Brain microvascular endothelial cell (primary cell): Measurements from ENCODE around the gene MYMK.

Source experiments
- DNase-seq: peaks from one replicate; pipeline ENCODE4 v3.0.0-alpha.2; 2020
- H3K27ac ChIP-seq: fragments of 250-450 bp; sonication (Bioruptor Pico); 2 replicates; pipeline ENCODE4 v1.5.1; 2020; ENCODE audit warnings: mild to moderate bottlenecking, moderate library complexity
- H3K27me3 ChIP-seq: fragments of 250-450 bp; sonication (Bioruptor Pico); replicated peaks from 2 replicates; pipeline ENCODE4 v1.5.1; 2020; ENCODE audit warnings: mild to moderate bottlenecking
- H3K36me3 ChIP-seq: fragments of 250-450 bp; sonication (Bioruptor Pico); replicated peaks from 2 replicates; pipeline ENCODE4 v1.5.1; 2020; ENCODE audit warnings: mild to moderate bottlenecking
- H3K4me3 ChIP-seq: 2 replicates; pipeline ENCODE4 v1.5.1; 2011; ENCODE audit warnings: low read depth, mild to moderate bottlenecking, control low read depth, low read length, moderate library complexity
- CTCF ChIP-seq: IDR thresholded peaks from 2 replicates; pipeline ENCODE4 v1.5.1; 2011; ENCODE audit warnings: low read depth, mild to moderate bottlenecking, moderate library complexity, low read length, control low read depth, inconsistent platforms; ENCODE audit errors: missing control alignments
- in situ Hi-C: cut with HindIII; loops from 2 replicates; pipeline ENCODE4 v1.10.0; 2017; ENCODE audit warnings: low sequenced_read_pairs, low pct_ligation_motif_present

The MYMK gene

DNA sequence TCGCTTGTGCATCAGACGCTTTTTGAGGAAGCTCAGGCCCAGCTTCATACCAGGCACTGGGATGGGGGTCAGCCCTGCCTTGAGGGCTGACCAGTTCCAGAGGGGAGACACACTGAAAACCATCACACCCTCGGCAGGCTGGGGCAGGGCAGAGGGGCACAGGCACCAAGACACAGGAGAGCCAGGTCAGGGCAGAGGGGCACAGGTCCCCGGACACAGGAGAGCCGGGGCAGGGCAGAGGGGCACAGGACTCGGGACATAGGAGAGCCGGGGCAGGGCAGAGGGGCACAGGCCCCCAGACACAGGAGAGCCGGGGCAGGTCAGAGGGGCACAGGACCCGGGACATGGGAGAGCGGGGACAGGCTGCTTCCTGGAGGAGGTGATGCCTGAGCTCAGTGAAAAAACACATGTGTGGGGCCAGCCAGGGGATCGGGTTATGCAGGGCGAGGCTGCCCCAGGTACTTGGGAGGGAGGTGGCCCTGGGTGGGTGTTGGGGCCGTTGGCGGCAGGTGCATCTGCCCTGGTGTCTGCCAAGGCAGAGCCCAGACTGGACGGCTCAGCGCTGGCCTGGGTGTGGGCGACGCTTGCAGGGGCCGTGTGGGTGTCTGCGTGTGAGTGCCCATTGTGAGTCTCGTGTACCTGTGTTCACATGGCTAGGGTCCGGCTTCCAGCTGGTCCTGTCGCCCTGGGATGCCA, 30.8 kb downstream of the MYMK start:
- in situ Hi-C loops: no loop called here
- no peak for TF ChIP-seq CTCF
- H3K27ac ChIP-seq: no peak overlapping the region
- no peaks in the 10 kb centered on the region for H3K36me3 ChIP-seq
- no peak for DNase-seq
- no peak overlapping the region for H3K4me3 ChIP-seq
- H3K27me3 ChIP-seq: peaks cover 2% of the 10 kb centered on the region

DNA sequence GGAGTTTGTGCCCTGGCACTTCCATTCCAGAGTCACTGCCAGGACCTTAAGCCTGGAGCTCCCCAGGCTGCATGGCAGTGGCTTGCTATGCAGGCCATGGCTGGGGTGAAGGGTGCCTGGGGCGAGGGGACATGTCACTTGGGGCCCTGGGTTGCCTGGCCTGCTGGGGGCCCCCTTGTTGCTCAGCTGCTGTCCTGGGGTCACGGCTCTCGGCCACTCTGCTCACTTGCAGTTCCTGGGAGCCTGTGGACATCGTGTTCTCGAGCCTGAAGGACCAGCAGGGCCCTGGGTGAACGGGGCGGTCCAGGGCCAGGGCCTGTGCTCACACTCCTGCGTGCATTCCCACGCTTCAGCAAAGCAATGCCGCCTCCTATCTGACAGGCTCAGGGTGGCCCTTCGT, 31.3 kb downstream of the MYMK start:
- DNase-seq: no peak
- no peak overlapping the region for H3K4me3 ChIP-seq
- no peaks in the 10 kb centered on the region for H3K36me3 ChIP-seq
- no peak overlapping the region for H3K27ac ChIP-seq
- TF ChIP-seq CTCF: no peak
- in situ Hi-C loops: no loop called here
- peaks cover 2% of the 10 kb centered on the region for H3K27me3 ChIP-seq

DNA sequence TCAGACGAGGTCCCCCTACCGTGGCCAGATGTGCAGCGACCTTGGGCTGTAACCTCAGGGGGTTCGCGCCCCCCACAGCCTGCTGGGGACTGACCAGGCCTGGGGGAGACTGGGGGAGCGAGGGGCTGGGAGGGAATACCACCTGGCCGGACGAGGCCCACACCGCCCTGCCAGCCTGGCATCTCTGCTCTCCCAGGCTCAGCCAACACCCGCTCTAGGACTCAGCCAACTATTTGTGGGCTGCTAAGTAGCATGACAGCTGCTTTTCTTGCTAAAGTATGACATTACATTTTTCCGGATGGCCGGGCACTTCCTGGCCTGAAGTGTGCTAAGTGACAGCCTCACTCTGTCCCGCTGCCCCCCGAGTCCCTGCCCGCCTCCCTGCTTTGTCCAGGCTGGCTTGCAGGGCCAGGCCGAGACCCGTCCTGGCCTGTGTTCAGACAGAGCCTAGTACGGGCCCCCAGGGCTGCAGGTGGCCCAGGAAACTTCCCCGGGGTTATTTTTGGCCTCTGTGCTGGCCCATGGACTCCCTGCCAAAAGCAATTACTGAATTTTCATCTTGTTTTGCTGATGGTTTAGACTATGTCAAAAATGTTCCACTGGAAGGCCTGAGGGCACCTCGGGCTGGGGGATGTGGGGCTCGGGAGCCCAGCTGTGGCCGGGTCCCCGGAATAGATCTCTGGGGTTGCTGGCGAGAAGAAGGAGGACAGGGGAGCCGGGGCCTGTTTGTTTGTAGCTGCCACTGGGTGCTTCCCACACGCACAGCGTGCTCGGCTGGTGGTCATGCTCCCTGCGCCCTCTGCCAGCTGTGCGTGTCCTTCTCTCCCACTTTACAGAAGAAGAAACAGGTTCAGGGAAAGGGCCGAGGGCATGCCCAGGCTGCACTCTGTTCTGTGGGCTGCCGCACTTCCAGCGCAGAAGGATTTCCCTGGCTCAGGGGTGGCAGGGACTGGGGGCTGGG, 32.4 kb downstream of the MYMK start:
- no peak for DNase-seq
- in situ Hi-C loops: no loop called here
- Histone ChIP-seq H3K27ac (no peak overlapping the region), H3K36me3 (no peaks in the 10 kb centered on the region), H3K27me3 (peaks cover 2% of the 10 kb centered on the region), H3K4me3 (no peak overlapping the region)
- TF ChIP-seq CTCF: no peak

GRCh38 chr9:133491656-133491925, 33.2 kb downstream of the MYMK start:
- in situ Hi-C loops: no loop called here
- Histone ChIP-seq H3K27me3 (peaks cover under 1% of the 10 kb centered on the region), H3K4me3 (no peak overlapping the region), H3K36me3 (no peaks in the 10 kb centered on the region), H3K27ac (no peak overlapping the region)
- TF ChIP-seq CTCF: no peak
- no peak for DNase-seq

DNA sequence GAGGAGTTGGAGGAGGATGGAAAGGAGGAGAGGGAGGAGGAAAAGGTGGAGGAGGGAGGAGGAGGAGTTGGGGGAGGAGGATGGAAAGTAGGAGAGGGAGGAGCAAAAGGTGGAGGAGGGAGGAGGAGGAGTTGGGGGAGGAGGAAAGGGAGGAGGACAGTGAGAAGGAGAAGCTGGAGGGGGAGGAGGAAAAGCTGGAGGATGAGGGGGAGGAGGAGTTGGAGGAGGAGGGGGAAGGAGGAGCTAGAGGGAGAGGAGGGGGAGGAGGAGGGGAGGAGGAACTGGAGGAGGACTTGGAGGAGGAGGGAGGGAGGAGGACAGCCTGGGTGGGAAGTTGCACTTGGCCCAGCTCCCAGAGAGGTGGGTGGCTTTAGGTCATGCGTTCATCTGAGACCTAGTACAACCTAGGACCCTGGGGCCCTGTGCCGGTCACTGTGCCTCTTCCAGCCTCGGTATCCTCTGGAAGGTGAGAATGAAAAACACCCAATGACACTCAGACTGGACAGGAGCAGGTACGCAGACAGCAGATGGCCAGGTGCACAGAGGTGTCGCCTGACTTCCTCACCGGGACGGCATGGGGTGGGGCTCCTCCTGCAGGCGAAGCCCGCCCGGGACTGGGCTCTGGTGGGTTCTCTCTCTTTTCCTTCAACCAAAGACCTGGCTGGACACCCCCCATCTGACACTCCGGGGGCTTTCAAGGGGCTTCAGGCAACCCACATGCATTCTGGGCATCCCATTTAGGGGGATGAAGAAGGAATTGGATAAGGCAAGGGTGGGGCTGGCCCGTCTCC, 33.7 kb downstream of the MYMK start:
- no peak for TF ChIP-seq CTCF
- H3K36me3 ChIP-seq: no peaks in the 10 kb centered on the region
- H3K4me3 ChIP-seq: no peak overlapping the region
- in situ Hi-C loops: no loop called here
- DNase-seq: no peak
- H3K27ac ChIP-seq: no peak overlapping the region
- H3K27me3 ChIP-seq: no peaks in the 10 kb centered on the region
